Endothelial cell of umbilical vein (primary cell): ENCODE data around the gene PLXDC1. TPM values are rescaled to one million over a fixed set of nuclear protein-coding genes. Genes with fewer than 3 reads are reported as not detected.

Source experiments
- BruUV-seq: library from RNA; stranded (reverse); fragments of 400-500 nt; replicated peaks from 2 replicates; lab custom pipeline; 2021; lab: Mats Ljungman, UMichigan
- CTCF ChIA-PET: fragments of 300-600, 350-600 bp; sonication (Branson Sonifier 250); formaldehyde crosslinking; loops from one replicate; lab custom pipeline; 2021; ENCODE audit warnings: antibody characterized with exemption, inconsistent platforms; lab: Charles Lee
- POLR2A ChIA-PET: fragments of 300-600, 350-600 bp; sonication (Branson Sonifier 250); formaldehyde crosslinking; loops from one replicate; lab custom pipeline; 2021; ENCODE audit warnings: antibody characterized with exemption, inconsistent platforms; lab: Charles Lee
- DNase-seq: peaks from one replicate; pipeline ENCODE4 v3.0.0-alpha.2; 2011; ENCODE audit warnings: low read depth, low spot score
- FAIRE-seq: peaks from 2 replicates; lab custom pipeline; 2011; peaks lifted over from hg19 to GRCh38; lab: Jason Lieb, UNC
- H2AFZ ChIP-seq: 2 replicates; pipeline ENCODE4 v1.6.0; 2012; ENCODE audit warnings: low read depth, low read length, control low read depth, inconsistent platforms
- H3K27ac ChIP-seq: 2 replicates; pipeline ENCODE4 v1.5.1; 2011; ENCODE audit warnings: low read depth, mild to moderate bottlenecking, control low read depth, low read length, moderate library complexity; ENCODE audit not compliant: insufficient read depth
- H3K27me3 ChIP-seq, 2 experiments: 2 replicates each; pipeline versions ENCODE4 v1.6.0 to v1.6.1; 2011; ENCODE audit warnings: low read length in 2 of 2, mixed read lengths in 1 of 2; ENCODE audit not compliant: control insufficient read depth in 2 of 2, insufficient read depth in 2 of 2
- H3K36me3 ChIP-seq, 2 experiments: 2 replicates in 1 of 2; 3 replicates in 1 of 2; pipeline ENCODE4 v1.5.1; 2011; ENCODE audit warnings: low read length in 2 of 2, mild to moderate bottlenecking in 1 of 2, moderate library complexity in 1 of 2; ENCODE audit not compliant: control insufficient read depth in 2 of 2, insufficient read depth in 2 of 2; ENCODE audit errors: extremely low read depth in 1 of 2
- H3K4me1 ChIP-seq: 3 replicates; pipeline ENCODE4 v1.5.1; 2011; ENCODE audit warnings: mild to moderate bottlenecking, low read length; ENCODE audit not compliant: control insufficient read depth, insufficient read depth; ENCODE audit errors: extremely low read depth
- H3K4me2 ChIP-seq: 2 replicates; pipeline ENCODE4 v1.6.1; 2011; ENCODE audit warnings: low read length, control low read depth, mixed read lengths; ENCODE audit not compliant: insufficient read depth
- H3K4me3 ChIP-seq, 3 experiments: fragments of 200-600 bp in 1 of 3; sonication (generic), shearing (Covaris generic) in 1 of 3; replicated peaks in 1 of 3; 2 replicates each; pipeline ENCODE4 v1.5.1; 2011 to 2016; ENCODE audit warnings: control low read depth in 3 of 3, low read length in 3 of 3, mild to moderate bottlenecking in 2 of 3, inconsistent platforms in 1 of 3, low read depth in 1 of 3, moderate library complexity in 1 of 3; ENCODE audit not compliant: insufficient read depth in 1 of 3
- H3K79me2 ChIP-seq: 2 replicates; pipeline ENCODE4 v1.6.0; 2012; ENCODE audit warnings: low read length, inconsistent platforms; ENCODE audit not compliant: control insufficient read depth, insufficient read depth
- H3K9ac ChIP-seq: replicated peaks from 2 replicates; pipeline ENCODE3; 2011; ENCODE audit warnings: low read length, control low read depth; ENCODE audit not compliant: insufficient read depth; ENCODE audit errors: extremely low read depth
- H3K9me1 ChIP-seq: replicated peaks from 3 replicates; pipeline ENCODE4 v1.6.0; 2011; ENCODE audit warnings: mild to moderate bottlenecking, low read length; ENCODE audit not compliant: control insufficient read depth, insufficient read depth; ENCODE audit errors: extremely low read depth
- H3K9me3 ChIP-seq: replicated peaks from 2 replicates; pipeline ENCODE4 v1.5.1; 2012; ENCODE audit warnings: low read length, inconsistent platforms; ENCODE audit not compliant: control insufficient read depth, insufficient read depth
- H4K20me1 ChIP-seq: replicated peaks from 2 replicates; pipeline ENCODE3; 2011; ENCODE audit warnings: mild to moderate bottlenecking, low read length; ENCODE audit not compliant: control insufficient read depth, insufficient read depth; ENCODE audit errors: extremely low read depth
- EZH2 ChIP-seq: IDR thresholded peaks from 2 replicates; pipeline ENCODE4 v1.6.1; 2012; ENCODE audit warnings: borderline replicate concordance, low read depth, mild to moderate bottlenecking, moderate library complexity, low read length, inconsistent platforms; ENCODE audit not compliant: severe bottlenecking
- GATA2 ChIP-seq: IDR thresholded peaks from 2 replicates; pipeline ENCODE4 v1.7.0; 2011; ENCODE audit warnings: low read depth, mild to moderate bottlenecking, moderate library complexity, mixed read lengths, low read length; ENCODE audit not compliant: insufficient read length, insufficient read depth
- JUN ChIP-seq: IDR thresholded peaks from 2 replicates; pipeline ENCODE4 v1.6.1; 2011; ENCODE audit warnings: borderline replicate concordance, low read depth; ENCODE audit not compliant: insufficient read length, insufficient read depth
- MAX ChIP-seq: IDR thresholded peaks from 2 replicates; pipeline ENCODE4 v1.6.1; 2011; ENCODE audit not compliant: insufficient read depth, insufficient read length
- POLR2A ChIP-seq: IDR thresholded peaks from 2 replicates; pipeline ENCODE4 v1.6.1; 2012; ENCODE audit warnings: low read depth, mild to moderate bottlenecking, control low read depth, low read length
- dilution Hi-C: fragments of 300-500 bp; cut with MboI; formaldehyde crosslinking; loops from one replicate; pipeline ENCODE4 v1.15.0; 2019; ENCODE audit warnings: low sequenced_read_pairs; ENCODE audit not compliant: extremely low pct_ligation_motif_present
- intact Hi-C: fragments of 100-400 bp; cut with micrococcal nuclease; formaldehyde crosslinking; loops from one replicate; pipeline ENCODE4 v1.10.0; 2022
- polyA plus RNA-seq, 4 experiments: library from polyadenylated mRNA; depleted of rRNA in 3 of 4; stranded (reverse) in 3 of 4; unstranded in 1 of 4; fragments of >200 nt; gene quantifications; 2 replicates each; pipeline versions ENCODE4 v1.2.1 to v1.2.3, GENCODE V29; 2011 to 2012; ENCODE audit warnings: missing spikeins in 1 of 4
- total RNA-seq: library from RNA; stranded (reverse); gene quantifications from 2 replicates; pipeline ENCODE4 v1.2.3, GENCODE V29; 2021

Gene PLXDC1
- total and polyA plus RNA-seq, 2 donors (not counting 3 experiments of a cell fraction or from before 2014, with no cell fraction given): 0.03 TPM; not detected in 1

DNA sequence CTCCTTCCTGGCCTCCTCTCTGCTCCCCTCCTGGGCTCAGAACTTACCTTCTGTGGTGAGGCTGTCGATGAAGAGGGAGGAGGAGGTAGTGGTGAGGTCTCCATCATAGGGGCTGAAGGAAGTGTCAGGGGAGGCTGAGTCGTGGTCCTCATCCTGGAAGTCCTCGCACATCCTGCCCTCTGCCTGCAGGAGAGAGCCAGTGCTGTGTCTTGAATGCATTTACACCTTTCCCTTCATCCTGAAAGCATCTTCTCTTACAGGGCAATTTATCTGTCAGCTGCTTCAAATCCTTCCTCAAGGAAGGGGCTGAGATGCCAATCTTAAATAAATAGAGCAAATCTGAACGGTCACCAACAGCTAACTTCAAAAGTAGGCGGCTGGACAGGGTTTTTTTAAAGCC is 73.6 kb downstream of the PLXDC1 start:
- no TSS peak for BruUV-seq
- no peak for DNase-seq

DNA sequence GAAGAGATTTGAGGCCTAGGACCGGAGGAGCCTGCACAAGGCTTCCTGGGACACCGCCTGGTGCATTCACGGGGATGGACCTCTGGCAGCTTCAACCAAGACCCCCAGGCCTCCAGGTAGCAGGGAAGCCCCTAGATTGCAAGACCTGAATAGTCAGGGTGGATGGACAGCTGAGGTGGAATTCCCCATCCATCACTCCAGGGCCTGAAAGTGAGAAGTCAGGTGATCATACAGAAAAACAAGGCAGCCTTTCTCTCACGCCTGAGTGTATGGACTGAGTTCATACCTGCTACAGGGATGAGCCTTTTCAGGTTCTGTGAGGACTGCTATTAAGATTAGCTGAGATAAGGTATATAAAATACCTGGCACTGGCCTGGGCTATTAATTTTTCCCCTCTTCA is 74.2 kb downstream of the PLXDC1 start:
- Histone ChIP-seq H3K9me3 (no peaks in the 10 kb centered on the region), H3K9ac (no peak overlapping the region), H3K27me3 (peaks cover 7 to 13% of the 10 kb centered on the region in 2 experiments), H3K4me3 (no peak overlapping the region), H3K4me1 (no peaks in the 10 kb centered on the region), H3K27ac (no peak overlapping the region), H2AFZ (no peak overlapping the region), H3K4me2 (no peak overlapping the region), H3K9me1 (no peaks in the 10 kb centered on the region), H4K20me1 (no peaks in the 10 kb centered on the region), H3K36me3 (no peaks in the 10 kb centered on the region), H3K79me2 (no peaks in the 10 kb centered on the region)
- ChIA-PET POLR2A (no interaction called here), CTCF (interaction anchor here (0.8 to 2.3 kb wide), 2 partner anchors 79 to 94 kb away, joined by 3 to 16 read pairs; no protein-coding TSS in a partner anchor)
- intact Hi-C loops: no loop called here
- TF ChIP-seq POLR2A (no peak), MAX (no peak), JUN (no peak), EZH2 (no peak), GATA2 (no peak)
- dilution Hi-C loops: no loop called here
- FAIRE-seq (no peak), DNase-seq (no peak)
- no TSS peak for BruUV-seq

More for the DNA sequence above, 73.6 kb downstream of the PLXDC1 start:
- no peaks in the 10 kb centered on the region for H4K20me1 ChIP-seq
- H3K27ac ChIP-seq: no peak overlapping the region
- dilution Hi-C loops (no loop called here), intact Hi-C loops (no loop called here)
- peaks cover 7 to 9% of the 10 kb centered on the region in 2 experiments for H3K27me3 ChIP-seq
- no peak for FAIRE-seq
- no peak overlapping the region for H2AFZ ChIP-seq
- no peak overlapping the region for H3K4me3 ChIP-seq
- ChIA-PET CTCF (interaction anchor here (0.8 to 2.3 kb wide), 3 partner anchors 79 to 167 kb away, joined by 3 to 16 read pairs (median 3); no protein-coding TSS in a partner anchor), POLR2A (no interaction called here)
- no peaks in the 10 kb centered on the region for H3K79me2 ChIP-seq
- H3K4me1 ChIP-seq: no peaks in the 10 kb centered on the region
- H3K36me3 ChIP-seq: no peaks in the 10 kb centered on the region
- TF ChIP-seq JUN (no peak), MAX (no peak), GATA2 (no peak)
- no peaks in the 10 kb centered on the region for H3K9me1 ChIP-seq
- no peaks in the 10 kb centered on the region for H3K9me3 ChIP-seq
- no peak overlapping the region for H3K4me2 ChIP-seq
- H3K9ac ChIP-seq: no peak overlapping the region
